ENCODE results near the gene TTC39A.
"Not testable (repeated sequence)": the region's sequence is repeated elsewhere in the genome, so short reads cannot be mapped to it uniquely, and the experiment has no call there.

The TTC39A gene

DNA sequence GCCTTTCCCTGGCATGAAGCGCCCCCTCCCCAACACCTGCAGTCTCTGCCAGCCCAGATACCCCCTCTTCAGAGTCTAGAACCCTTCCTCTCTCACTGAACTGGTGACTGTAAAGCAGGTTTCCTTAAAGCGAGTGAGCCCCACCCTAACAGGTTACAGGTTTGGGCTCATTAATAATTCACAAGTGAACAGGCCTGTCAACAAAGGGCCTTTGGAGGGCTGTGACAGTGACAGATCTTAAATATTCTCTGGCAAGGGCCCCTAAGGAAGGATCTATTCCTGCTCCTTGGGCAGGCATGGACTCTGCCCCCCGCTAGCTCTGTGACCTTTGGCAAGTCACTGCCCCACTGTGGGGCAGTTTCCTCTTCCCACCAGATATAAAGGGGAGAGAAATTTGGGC, 5.6 kb upstream of the TTC39A start:
- no peak for DNase-seq

- no peak for DNase-seq
These were observed 1.1 kb upstream of the TTC39A start for GRCh38 chr1:51331206-51332100.

- DNase-seq = no peak
These were observed 678 bp downstream of the TTC39A start for GRCh38 chr1:51329443-51330325.

DNA sequence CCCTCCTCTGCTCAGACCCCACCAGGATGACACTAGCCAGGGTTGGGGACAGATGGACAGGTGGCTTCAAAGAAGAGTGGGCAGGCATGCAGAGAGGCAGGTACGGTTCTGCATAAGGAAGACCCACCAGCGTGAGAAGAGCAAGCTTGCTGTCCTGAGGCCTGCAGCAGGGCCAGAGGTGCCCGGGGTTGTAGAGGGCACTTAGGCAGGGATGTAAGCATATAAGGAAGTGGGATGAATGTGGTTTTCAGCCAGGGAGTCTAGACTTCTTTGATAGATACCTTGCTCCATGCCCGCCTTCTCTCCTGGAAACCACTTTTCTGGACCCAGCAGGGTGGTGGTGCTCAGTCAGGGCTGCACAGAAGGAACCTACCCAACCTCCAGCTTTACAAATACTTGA, 1.4 kb downstream of the TTC39A start:
- no peak for DNase-seq

DNA sequence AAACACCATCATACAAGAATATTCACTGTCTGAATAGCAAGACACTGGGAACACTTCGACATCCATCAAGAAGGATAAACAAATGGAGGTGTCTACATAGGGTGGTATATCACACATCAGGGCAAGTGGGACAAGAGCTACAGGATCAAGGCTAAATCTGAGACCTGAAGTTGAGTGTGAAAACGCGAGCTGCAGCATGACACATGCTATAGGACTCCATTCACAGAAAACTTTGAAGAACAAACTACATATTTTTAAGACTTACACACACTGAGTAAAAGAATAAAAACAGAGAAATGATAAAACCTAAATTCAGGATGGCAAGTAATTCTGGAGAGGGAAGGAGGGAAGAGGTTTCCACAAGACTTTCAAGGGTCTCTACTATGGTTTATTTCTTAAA, 2.1 kb downstream of the TTC39A start:
- DNase-seq = no peak

GRCh38 chr1:51327386-51327785, 3.0 kb downstream of the TTC39A start:
- DNase-seq = no peak

GRCh38 chr1:51326839-51327238, 3.5 kb downstream of the TTC39A start:
- DNase-seq = no peak

DNA sequence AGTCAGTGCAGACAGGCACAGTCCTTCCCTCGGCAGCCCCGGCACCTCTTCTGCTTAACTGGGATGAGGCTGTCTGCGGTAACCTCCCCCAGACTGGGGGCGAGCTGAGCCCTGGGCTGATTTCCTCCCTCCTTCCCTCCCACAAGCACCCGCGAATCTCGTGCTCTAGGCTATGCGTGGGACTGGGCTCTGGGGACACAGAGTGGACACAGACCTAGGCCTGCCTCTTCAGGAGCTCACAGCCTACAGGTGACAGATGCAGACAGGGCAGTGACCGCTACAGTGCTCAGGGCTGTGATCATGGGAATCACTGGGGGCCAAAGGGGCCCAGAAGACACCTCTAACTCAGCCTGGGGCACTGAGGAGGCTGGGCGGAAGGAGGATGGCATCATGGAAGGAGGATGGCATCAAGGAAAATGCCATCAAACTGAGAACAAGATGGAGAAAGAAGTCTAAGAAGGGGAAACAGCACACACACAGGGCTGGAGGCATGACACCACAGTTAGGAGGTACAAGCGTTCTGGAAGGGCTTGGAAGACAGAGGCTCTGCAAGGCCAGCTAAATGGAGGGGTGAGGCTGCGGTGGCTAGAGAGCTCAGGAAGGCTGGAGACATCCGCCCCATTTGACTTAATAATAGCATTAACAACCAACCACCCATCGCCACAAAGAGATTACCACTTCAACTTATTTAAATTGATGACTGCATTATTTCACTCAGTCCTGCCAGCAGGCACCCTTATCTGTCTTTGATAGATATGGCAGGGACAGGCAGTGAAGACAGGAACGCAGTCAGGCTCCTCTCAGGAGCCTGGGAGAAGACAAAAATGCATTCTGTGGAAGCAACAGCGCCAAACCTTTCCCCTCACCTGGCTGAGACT, 4.2 kb downstream of the TTC39A start:
- no peak for DNase-seq

DNA sequence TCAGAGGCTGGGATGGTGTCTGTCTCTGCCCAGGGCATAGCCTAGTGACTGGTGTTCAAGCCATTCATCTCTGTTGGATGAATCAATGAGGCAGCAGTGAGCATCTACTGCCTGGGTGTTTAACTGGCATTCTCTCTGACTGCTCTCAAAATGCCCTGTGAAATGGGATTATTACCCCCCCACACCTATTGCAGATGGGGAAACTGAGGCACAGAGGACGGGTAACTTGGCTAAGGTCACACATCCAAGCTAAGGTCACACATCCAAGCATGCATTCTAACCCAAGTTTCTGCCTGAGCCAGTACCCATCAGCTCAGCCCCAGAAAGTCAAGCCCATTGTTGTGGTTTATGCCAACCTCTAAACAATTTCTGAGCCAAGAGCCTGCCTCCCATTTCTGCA, 5.0 kb downstream of the TTC39A start:
- no peak for DNase-seq

GRCh38 chr1:51325011-51325385, 5.4 kb downstream of the TTC39A start:
- DNase-seq = not testable (repeated sequence)

DNA sequence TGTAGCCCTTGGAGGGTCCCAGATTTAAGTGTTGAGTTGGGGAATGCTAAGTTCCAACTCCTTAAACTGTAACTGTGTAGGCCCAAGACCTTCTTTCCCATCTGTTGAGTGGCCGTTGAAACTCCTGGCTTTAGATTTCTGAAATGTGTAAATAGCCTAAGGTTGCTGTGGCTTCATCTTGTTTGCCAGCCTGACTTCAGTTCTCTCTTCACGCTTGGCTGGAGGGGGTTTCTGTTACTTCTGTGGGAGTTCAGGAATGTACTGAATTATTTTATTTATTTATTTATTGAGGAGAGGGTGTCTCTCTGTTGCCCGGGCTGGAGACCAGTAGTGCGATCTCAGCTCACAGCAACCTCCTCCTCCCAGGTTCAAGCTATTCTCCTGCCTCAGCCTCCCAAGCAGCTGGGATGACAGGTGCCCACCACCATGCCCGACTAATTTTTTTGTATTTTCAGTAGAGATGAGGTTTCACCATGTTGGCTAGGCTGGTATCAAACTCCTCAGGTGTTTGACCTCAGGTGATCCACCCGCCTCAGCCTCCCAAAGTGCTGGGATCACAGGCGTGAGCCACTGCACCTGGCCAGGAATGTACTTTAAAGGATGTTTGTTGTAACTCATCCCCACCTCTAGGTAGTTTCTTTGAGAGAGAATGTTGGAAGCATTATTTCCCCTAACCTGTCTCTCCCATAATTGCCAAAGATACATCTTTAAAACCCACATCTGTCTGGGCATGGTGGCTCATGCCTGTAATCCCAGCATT, 5.9 kb downstream of the TTC39A start:
- DNase-seq = no peak

- DNase-seq = no peak
These were observed 6.6 kb downstream of the TTC39A start for GRCh38 chr1:51323778-51324177.

DNA sequence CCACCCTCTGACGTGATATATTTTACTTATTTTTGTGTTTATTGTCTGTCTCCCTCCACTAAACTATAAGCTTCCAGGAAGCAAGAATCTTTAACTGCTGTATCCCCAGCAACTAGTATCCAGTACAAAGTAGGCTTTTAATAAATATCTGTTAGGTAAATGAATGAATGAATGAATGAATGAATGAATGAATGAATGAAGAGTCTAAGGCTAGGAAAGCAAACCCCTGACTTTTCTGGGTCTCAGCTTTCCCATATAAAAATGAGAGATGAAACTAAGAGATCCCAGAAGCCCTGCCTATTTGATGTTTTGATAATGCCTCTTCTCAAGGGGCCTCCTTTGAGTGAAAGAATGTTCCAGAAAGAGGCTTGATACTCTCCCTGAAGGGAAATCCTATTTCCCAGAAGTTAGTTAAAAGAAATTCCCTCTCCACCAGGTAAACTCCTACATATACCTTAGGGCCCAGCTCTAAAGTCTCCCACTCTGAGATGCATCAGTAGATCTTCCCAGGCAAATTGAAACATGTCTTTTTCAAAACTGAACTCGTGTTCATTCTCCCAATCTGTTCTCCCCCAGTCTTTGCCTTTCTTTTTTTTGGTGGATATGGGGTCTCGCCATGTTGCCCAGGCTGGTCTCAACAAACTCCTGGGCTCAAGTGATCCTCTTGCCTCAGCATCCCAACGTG, 7.8 kb downstream of the TTC39A start:
- no peak for DNase-seq

GRCh38 chr1:51321924-51322280, 8.5 kb downstream of the TTC39A start:
- no peak for DNase-seq

DNA sequence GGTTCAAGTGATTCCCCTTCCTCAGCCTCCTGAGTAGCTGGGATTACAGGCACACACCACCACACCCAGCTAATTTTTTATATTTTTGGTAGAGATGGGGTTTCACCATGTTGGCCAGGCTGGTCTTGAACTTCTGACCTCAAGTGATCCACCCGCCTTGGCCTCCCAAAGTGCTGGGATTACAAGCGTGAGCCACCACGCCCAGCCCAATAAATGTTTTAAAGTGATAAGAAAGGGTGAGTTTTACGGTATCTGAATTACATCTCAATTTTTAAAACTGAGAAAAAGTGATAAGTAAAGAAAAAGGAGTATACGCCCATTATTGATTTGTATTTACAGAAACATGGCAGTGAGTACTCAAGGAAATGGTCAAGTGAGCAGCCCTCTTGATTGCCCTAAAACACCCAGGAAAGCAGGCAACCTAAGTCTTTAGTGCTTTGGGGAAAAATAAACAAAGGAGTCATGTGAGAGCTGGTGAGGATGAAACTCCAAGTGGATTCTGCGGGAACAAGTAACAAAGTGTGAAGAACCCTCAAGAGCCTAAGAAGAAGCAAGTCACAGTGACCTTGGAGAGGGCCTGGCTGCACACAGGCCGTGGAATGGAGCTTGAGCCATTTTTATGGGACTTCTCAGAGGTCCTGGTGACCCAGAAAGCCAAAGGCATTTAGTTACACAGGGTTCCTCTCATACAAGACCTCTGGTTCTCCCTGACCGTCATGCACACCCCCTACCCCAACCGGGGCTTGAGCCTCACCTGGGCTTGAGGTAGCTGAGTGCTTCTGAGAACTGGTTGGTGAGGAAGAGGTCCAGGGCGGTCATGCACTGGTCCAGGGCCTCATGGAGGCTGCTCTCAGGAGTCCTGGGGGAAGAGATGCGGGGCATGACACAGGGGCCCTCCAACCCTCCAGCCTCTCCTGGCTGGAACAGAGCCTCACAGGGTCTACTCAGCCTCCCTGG, 9.1 kb downstream of the TTC39A start:
- DNase-seq = no peak

DNA sequence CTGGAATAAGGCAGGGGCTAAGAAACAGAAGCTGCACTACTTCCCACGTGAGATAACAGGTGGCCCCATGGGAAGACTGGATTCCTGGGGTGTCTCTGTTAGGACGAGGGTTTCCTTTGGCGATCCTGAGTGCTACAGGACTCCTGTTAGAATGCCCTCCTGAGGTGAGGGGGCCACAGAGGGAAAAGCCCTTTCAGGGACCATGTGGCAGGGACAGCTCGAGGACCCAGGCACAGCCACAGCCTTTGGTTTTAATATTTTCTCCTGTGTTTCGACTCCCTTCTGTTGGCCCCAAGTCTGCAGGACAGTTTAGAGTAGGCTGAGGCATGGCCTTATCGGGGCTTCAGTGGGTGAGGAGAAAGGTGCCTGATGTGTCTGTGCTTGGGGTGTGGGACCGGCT, 12.6 kb downstream of the TTC39A start:
- no peak for DNase-seq

GRCh38 chr1:51316846-51317120, 13.6 kb downstream of the TTC39A start:
- DNase-seq = no peak

DNA sequence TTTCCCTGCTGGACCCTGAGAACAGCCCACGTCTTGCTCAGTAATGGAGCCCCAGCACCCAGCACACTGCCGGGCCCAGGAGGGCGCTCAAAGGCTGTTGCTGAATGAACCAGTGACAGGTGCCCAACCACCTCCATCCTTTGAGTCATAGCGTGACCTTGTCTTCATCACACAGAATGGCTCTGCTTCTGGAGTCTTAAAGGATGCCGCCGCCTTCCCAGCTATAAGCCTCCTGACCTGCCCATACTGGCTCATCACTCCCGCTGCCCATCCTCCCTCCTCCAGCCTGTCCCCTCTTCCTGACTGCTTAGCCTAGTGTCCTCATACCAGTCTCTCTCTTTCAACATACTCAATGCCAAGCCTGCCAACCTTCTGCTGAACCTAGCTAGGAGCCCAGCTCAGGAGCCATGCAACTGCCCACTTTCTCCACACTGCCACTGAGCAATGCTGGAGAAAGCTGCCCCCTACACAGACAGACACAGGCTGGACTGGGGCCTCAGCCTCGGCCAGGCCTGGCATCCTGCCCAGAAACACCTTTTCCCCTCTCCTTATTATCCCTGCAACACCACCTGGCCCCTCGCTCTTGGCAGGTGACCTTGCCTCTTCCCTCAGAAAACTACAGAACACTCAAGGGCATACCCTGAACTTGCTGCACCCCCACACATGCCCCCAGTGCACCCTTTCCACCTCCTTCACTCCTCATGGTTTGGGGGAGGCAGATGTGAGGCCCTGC, 14.1 kb downstream of the TTC39A start:
- no peak for DNase-seq

DNA sequence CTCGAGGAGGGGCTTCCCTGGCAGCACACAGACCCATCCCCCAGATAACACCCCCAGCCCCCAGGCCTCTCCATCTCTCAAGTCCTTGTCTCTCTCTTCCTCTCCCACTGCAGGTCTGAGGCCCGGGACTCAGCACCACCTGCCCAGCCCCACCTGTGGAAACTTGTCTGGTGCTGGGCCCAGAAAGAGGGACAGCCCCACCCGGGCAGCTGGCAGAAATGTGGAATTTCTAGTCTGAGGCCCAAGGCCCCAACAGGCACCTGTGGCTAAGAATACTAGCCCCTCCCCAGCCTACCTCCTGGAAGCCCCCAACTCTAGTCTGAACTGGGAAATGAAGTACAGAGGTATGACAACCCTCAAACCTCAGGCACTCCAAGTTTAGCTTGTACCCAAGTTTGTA, 15.4 kb downstream of the TTC39A start:
- no peak for DNase-seq

Measured in stimulated activated CD4-positive, alpha-beta T cell treated with anti-CD3 and anti-CD28 coated beads, Interleukin-15, amount 100 ng/mL, for 24 hours (primary cell).